ENCODE results near the gene LRP3.
"Not testable (repeated sequence)": the region's sequence is repeated elsewhere in the genome, so short reads cannot be mapped to it uniquely, and the experiment has no call there.

DNA sequence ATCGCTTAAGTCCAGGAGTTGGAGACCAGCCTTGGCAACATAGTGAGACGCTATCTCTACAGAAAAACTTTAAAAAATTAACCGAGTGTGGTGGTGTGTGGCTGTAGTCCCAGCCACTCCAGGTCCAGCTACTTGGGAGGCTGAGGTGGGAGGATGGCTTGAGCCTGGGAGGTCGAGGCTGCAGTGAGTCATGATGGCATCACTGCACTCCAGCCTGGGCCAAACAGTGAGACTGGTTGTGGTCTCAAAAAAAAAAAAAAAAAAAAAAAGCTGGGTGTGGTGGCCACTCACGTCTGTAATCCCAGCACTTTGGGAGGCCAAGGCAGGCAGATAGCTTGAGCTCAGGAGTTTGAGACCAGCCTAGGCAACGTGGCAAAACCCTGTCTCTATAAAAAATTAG lies 28.1 kb upstream of the LRP3 start:
- TF ChIP-seq, protein P1, sequence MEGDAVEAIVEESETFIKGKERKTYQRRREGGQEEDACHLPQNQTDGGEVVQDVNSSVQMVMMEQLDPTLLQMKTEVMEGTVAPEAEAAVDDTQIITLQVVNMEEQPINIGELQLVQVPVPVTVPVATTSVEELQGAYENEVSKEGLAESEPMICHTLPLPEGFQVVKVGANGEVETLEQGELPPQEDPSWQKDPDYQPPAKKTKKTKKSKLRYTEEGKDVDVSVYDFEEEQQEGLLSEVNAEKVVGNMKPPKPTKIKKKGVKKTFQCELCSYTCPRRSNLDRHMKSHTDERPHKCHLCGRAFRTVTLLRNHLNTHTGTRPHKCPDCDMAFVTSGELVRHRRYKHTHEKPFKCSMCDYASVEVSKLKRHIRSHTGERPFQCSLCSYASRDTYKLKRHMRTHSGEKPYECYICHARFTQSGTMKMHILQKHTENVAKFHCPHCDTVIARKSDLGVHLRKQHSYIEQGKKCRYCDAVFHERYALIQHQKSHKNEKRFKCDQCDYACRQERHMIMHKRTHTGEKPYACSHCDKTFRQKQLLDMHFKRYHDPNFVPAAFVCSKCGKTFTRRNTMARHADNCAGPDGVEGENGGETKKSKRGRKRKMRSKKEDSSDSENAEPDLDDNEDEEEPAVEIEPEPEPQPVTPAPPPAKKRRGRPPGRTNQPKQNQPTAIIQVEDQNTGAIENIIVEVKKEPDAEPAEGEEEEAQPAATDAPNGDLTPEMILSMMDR (IDR thresholded peaks at IDR 0.05): not testable (repeated sequence)
- not testable (repeated sequence) for TF ChIP-seq POLR2A, EP300 (IDR thresholded peaks at IDR 0.05)

Data from ovary (tissue), 3 donors.